ENCODE data around the gene ENPP3. TPM values are rescaled to one million over a fixed set of nuclear protein-coding genes. Genes with fewer than 3 reads are reported as not detected.

The ENPP3 gene
- total RNA-seq, 6 experiments from 2014 or later = 0.07 to 0.12 TPM; not detected in 4

- no peak for DNase-seq
- no peaks in the 10 kb centered on the region for H3K9me3 Mint-ChIP-seq
- TF ChIP-seq, protein P1, sequence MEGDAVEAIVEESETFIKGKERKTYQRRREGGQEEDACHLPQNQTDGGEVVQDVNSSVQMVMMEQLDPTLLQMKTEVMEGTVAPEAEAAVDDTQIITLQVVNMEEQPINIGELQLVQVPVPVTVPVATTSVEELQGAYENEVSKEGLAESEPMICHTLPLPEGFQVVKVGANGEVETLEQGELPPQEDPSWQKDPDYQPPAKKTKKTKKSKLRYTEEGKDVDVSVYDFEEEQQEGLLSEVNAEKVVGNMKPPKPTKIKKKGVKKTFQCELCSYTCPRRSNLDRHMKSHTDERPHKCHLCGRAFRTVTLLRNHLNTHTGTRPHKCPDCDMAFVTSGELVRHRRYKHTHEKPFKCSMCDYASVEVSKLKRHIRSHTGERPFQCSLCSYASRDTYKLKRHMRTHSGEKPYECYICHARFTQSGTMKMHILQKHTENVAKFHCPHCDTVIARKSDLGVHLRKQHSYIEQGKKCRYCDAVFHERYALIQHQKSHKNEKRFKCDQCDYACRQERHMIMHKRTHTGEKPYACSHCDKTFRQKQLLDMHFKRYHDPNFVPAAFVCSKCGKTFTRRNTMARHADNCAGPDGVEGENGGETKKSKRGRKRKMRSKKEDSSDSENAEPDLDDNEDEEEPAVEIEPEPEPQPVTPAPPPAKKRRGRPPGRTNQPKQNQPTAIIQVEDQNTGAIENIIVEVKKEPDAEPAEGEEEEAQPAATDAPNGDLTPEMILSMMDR (IDR thresholded peaks at IDR 0.05) = no peak
- H3K27me3 Mint-ChIP-seq (ENCODE audit: insufficient read depth) = no peaks in the 10 kb centered on the region
- no peak overlapping the region for H3K27ac Mint-ChIP-seq
- H3K4me3 Mint-ChIP-seq = no peak overlapping the region
- H3K4me1 Mint-ChIP-seq (ENCODE audit: low read depth) = no peaks in the 10 kb centered on the region; the same call in 1 of the 2 replicates
- H3K36me3 Mint-ChIP-seq (ENCODE audit: low read depth) = no peaks in the 10 kb centered on the region
Measured at GRCh38 chr6:131642565-131642964, 5.5 kb downstream of the ENPP3 start.

DNA sequence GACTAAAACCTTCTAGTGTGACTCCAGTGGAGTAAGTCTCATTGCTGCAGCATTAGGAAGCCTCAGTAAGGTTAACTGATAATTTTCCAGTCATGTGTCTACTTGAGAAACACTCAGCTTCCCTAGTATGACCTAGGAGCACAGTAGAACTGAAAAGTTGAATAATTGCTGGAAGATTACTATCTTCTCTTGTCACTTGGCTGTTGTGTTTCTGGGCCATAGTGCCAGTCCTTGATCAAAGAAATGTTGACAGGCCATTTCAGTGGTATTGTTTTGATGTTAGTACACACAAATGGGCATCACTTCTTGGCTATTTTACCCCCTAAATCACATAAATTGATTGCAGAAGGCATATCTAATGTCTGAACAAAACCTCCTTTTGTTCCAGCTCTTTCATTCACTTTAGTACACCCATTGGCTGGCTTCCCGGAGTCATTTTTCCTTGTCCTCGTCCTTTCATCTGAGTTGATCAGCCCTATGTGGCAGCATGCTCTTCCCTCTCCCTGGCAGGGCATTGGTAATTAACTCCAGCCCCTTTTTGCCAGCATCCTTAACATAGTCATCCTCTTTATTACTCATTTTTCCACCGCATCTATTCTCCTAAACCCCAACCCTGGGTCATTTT lies 6.0 kb downstream of the ENPP3 start:
- DNase-seq = no peak
- TF ChIP-seq, protein P1 (IDR thresholded peaks at IDR 0.05) = no peak
- H3K4me1 Mint-ChIP-seq (ENCODE audit: low read depth) = no peaks in the 10 kb centered on the region; the same call in 1 of the 2 replicates
- no peak overlapping the region for H3K4me3 Mint-ChIP-seq
- no peaks in the 10 kb centered on the region for H3K27me3 Mint-ChIP-seq (ENCODE audit: insufficient read depth)
- no peaks in the 10 kb centered on the region for H3K9me3 Mint-ChIP-seq
- no peak overlapping the region for H3K27ac Mint-ChIP-seq
- no peaks in the 10 kb centered on the region for H3K36me3 Mint-ChIP-seq (ENCODE audit: low read depth)

- Mint-ChIP-seq H3K36me3 (ENCODE audit: low read depth) (no peaks in the 10 kb centered on the region), H3K27ac (no peak overlapping the region), H3K4me1 (ENCODE audit: low read depth) (no peaks in the 10 kb centered on the region), H3K4me3 (no peak overlapping the region), H3K9me3 (no peaks in the 10 kb centered on the region), H3K27me3 (ENCODE audit: insufficient read depth) (no peaks in the 10 kb centered on the region)
- DNase-seq = no peak
- TF ChIP-seq, protein P1 (IDR thresholded peaks at IDR 0.05) = no peak
Measured at GRCh38 chr6:131643855-131644460, 6.9 kb downstream of the ENPP3 start.

DNA sequence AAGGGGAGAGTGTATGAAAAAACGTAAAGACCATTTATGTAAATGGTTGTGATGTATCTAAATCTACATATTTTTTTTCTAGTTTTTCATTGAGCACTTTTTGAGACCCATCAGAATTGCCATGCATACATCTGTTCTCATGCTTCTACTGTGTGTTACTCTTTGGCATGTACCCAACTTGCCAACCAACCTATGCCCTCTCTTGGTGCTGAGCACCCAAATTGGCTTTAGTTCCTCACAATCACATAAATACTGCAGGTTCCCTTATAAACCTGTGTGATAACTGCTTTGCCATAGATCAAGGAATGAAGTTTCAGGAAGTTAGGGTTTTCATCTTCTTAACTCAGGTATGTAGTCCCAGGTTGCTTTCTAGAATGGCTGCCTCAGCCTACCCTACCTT lies 7.8 kb downstream of the ENPP3 start:
- TF ChIP-seq, protein P1 (IDR thresholded peaks at IDR 0.05) = no peak
- Mint-ChIP-seq H3K36me3 (ENCODE audit: low read depth) (no peaks in the 10 kb centered on the region), H3K4me1 (ENCODE audit: low read depth) (no peaks in the 10 kb centered on the region), H3K9me3 (no peaks in the 10 kb centered on the region), H3K27ac (no peak overlapping the region), H3K4me3 (no peak overlapping the region), H3K27me3 (ENCODE audit: insufficient read depth) (0 out of 2 replicates have a peak, but pooled peaks cover 1% of the 10 kb centered on the region)
- DNase-seq = no peak

GRCh38 chr6:131645846-131646245 lies 8.7 kb downstream of the ENPP3 start:
- no peak for DNase-seq
- no peak overlapping the region for H3K4me3 Mint-ChIP-seq
- H3K27ac Mint-ChIP-seq = no peak overlapping the region
- no peaks in the 10 kb centered on the region for H3K4me1 Mint-ChIP-seq (ENCODE audit: low read depth)
- no peaks in the 10 kb centered on the region for H3K9me3 Mint-ChIP-seq
- TF ChIP-seq, protein P1 (IDR thresholded peaks at IDR 0.05) = no peak
- 0 out of 2 replicates have a peak, but pooled peaks cover 1% of the 10 kb centered on the region for H3K27me3 Mint-ChIP-seq (ENCODE audit: insufficient read depth)
- H3K36me3 Mint-ChIP-seq (ENCODE audit: low read depth) = no peaks in the 10 kb centered on the region
